SW480 (cell line): ENCODE results near the gene DZIP1.
A peak's percentile ranks its signal among the peaks of the same experiment; 100 is the strongest.

Experiments
- DNase-seq: peaks from one replicate; pipeline ENCODE4 v3.0.0-alpha.2; 2016; ENCODE audit warnings: low spot score

The DZIP1 gene

GRCh38 chr13:95642999-95643398 is 1.5 kb downstream of the DZIP1 start:
- DNase-seq, result no peak

GRCh38 chr13:95642028-95642621 is 2.4 kb downstream of the DZIP1 start:
- DNase-seq, result no peak

GRCh38 chr13:95641291-95642027 is 3.0 kb downstream of the DZIP1 start:
- DNase-seq, result no peak

GRCh38 chr13:95636853-95637252 is 7.7 kb downstream of the DZIP1 start:
- DNase-seq, result peak; percentile 4

- DNase-seq, result no peak
Measured at GRCh38 chr13:95630593-95630992, 13.9 kb downstream of the DZIP1 start.

GRCh38 chr13:95629071-95629470 is 15.4 kb downstream of the DZIP1 start:
- no peak for DNase-seq

GRCh38 chr13:95628488-95628887 is 16.0 kb downstream of the DZIP1 start:
- no peak for DNase-seq

- no peak for DNase-seq
Measured at GRCh38 chr13:95627590-95627989, 16.9 kb downstream of the DZIP1 start.

- no peak for DNase-seq
Measured at GRCh38 chr13:95626768-95627167, 17.7 kb downstream of the DZIP1 start.

GRCh38 chr13:95624020-95624419 is 20.5 kb downstream of the DZIP1 start:
- DNase-seq, result peak; percentile 53

GRCh38 chr13:95623141-95623540 is 21.4 kb downstream of the DZIP1 start:
- no peak for DNase-seq

GRCh38 chr13:95620825-95621498 is 23.5 kb downstream of the DZIP1 start:
- DNase-seq, result no peak

GRCh38 chr13:95620030-95620824 is 24.3 kb downstream of the DZIP1 start:
- no peak for DNase-seq

- no peak for DNase-seq
Measured at GRCh38 chr13:95615539-95615938, 29.0 kb downstream of the DZIP1 start.

- no peak for DNase-seq
Measured at GRCh38 chr13:95614641-95615245, 29.8 kb downstream of the DZIP1 start.

- DNase-seq, result no peak
Measured at GRCh38 chr13:95608640-95609323, 35.7 kb downstream of the DZIP1 start.

- no peak for DNase-seq
Measured at GRCh38 chr13:95607366-95607765, 37.1 kb downstream of the DZIP1 start.

GRCh38 chr13:95605448-95606125 is 38.9 kb downstream of the DZIP1 start:
- no peak for DNase-seq

- no peak for DNase-seq
Measured at GRCh38 chr13:95604556-95604915, 40.0 kb downstream of the DZIP1 start.

- peak; percentile 30 for DNase-seq
Measured at GRCh38 chr13:95603887-95604555, 40.5 kb downstream of the DZIP1 start.
